Endodermal cell (in vitro differentiated cells): Measurements from ENCODE around the gene PLCG2. TPM values are rescaled to one million over a fixed set of nuclear protein-coding genes. Genes with fewer than 3 reads are reported as not detected.

Source experiments
- DNase-seq: peaks from one replicate; pipeline ENCODE4 v3.0.0-alpha.2; 2017
- H3K27ac ChIP-seq: 2 replicates; pipeline ENCODE4 v1.5.1; 2013; ENCODE audit warnings: mild to moderate bottlenecking, low read depth, low read length, moderate library complexity
- H3K27me3 ChIP-seq: 2 replicates; pipeline ENCODE4 v1.6.1; 2013; ENCODE audit warnings: mild to moderate bottlenecking, low read length, moderate library complexity; ENCODE audit not compliant: insufficient read depth, control insufficient read depth, poor library complexity, severe bottlenecking
- H3K36me3 ChIP-seq: 2 replicates; pipeline ENCODE4 v1.7.0; 2013; ENCODE audit warnings: mild to moderate bottlenecking, low read length, moderate library complexity; ENCODE audit not compliant: control insufficient read depth, insufficient read depth
- H3K4me1 ChIP-seq: one replicate; pipeline ENCODE4 v1.7.0; 2013; ENCODE audit warnings: low read length; ENCODE audit not compliant: control insufficient read depth, insufficient read depth
- H3K4me3 ChIP-seq: 2 replicates; pipeline ENCODE4 v1.5.1; 2013; ENCODE audit warnings: mild to moderate bottlenecking, low read length, moderate library complexity
- H3K9ac ChIP-seq: 2 replicates; pipeline ENCODE4 v1.6.1; 2013; ENCODE audit warnings: mild to moderate bottlenecking, low read length, moderate library complexity; ENCODE audit not compliant: poor library complexity, severe bottlenecking; ENCODE audit errors: extremely low read depth
- H3K9me3 ChIP-seq: 2 replicates; pipeline ENCODE4 v1.6.1; 2013; ENCODE audit warnings: mild to moderate bottlenecking, low read length, moderate library complexity; ENCODE audit not compliant: control insufficient read depth
- H3K27ac Mint-ChIP-seq: 2 replicates; pipeline ENCODE4 v1.8.0; 2020; ENCODE audit warnings: mixed read lengths
- H3K27me3 Mint-ChIP-seq: 2 replicates; pipeline ENCODE4 v1.8.0; 2021; ENCODE audit warnings: mild to moderate bottlenecking, mixed read lengths; ENCODE audit not compliant: insufficient read depth
- H3K36me3 Mint-ChIP-seq: 2 replicates; pipeline ENCODE4 v1.8.0; 2020; ENCODE audit warnings: low read depth, mixed read lengths
- H3K4me1 Mint-ChIP-seq: 2 replicates; pipeline ENCODE4 v1.8.0; 2020; ENCODE audit warnings: mixed read lengths
- H3K4me3 Mint-ChIP-seq: 2 replicates; pipeline ENCODE4 v1.8.0; 2020; ENCODE audit warnings: mild to moderate bottlenecking, moderate library complexity, mixed read lengths
- H3K9me3 Mint-ChIP-seq: 2 replicates; pipeline ENCODE4 v1.8.0; 2020; ENCODE audit warnings: mild to moderate bottlenecking, mixed read lengths
- CTCF ChIP-seq: fragments of 200-600 bp; sonication (generic); conservative IDR thresholded peaks from 2 replicates; pipeline ENCODE4 v1.5.0; 2021; ENCODE audit warnings: antibody characterized with exemption, mild to moderate bottlenecking
- WGBS, 2 experiments: methylation state at CpG; one replicate each; pipeline versions ENCODE4 v1.1.5 to v1.1.7; 2013; ENCODE audit warnings: missing lambda C conversion rate in 2 of 2, mixed read lengths in 1 of 2; ENCODE audit not compliant: insufficient coverage in 1 of 2, insufficient read length in 1 of 2; 5-methylcytosine and 5-hydroxymethylcytosine counted together
- long read RNA-seq, 4 experiments: library from polyadenylated mRNA in 2 of 4; library from RNA in 1 of 4; library from capped mRNA in 1 of 4; stranded (forward) in 3 of 4; unstranded in 1 of 4; transcript quantifications; one replicate each; pipeline ENCODE4 v2.0.0, GENCODE V29; 2020 to 2021; ENCODE audit warnings: inconsistent platforms in 1 of 4
- polyA plus RNA-seq, 2 experiments: library from polyadenylated mRNA; stranded (reverse); fragments of 50-300 nt; gene quantifications; one replicate each; pipeline ENCODE4 v1.2.3, GENCODE V29; 2013
- total RNA-seq, 2 donors: library from RNA; stranded (reverse); fragmentation: NEBNext Ultra II Directional in 1 of 2; extraction: Animal tissue kit (Norgen Biotek cat#: 25700) in 1 of 2; gene quantifications; 2 replicates in 1 of 2; 3 replicates in 1 of 2; pipeline ENCODE4 v1.2.1, GENCODE V29; 2021

PLCG2 gene
- total RNA-seq: 10 to 100 TPM; 34.7 to 48.4 TPM
- 3.7 TPM for polyA plus RNA-seq (2013, experiment 1 of 2)
- 3.9 TPM for polyA plus RNA-seq (2013, experiment 2 of 2)
- long read RNA-seq, experiment 1, full-length matches to known transcripts: 1 of 16 reads
- long read RNA-seq, experiment 1, partial matches to known transcripts: 9 of 16 reads
- long read RNA-seq, experiment 1, other reads (novel, unspliced or antisense): 6 of 16 reads
- long read RNA-seq, experiment 2, full-length matches to known transcripts: 67 of 116 reads
- long read RNA-seq, experiment 2, partial matches to known transcripts: 32 of 116 reads
- long read RNA-seq, experiment 2, other reads (novel, unspliced or antisense): 17 of 116 reads
- long read RNA-seq, experiment 3, full-length matches to known transcripts: 71 of 99 reads
- long read RNA-seq, experiment 3, partial matches to known transcripts: 17 of 99 reads
- long read RNA-seq, experiment 3, other reads (novel, unspliced or antisense): 11 of 99 reads
- long read RNA-seq, experiment 4, partial matches to known transcripts: 4 of 4 reads
- long read RNA-seq, experiment 4, other reads (novel, unspliced or antisense): 0 of 4 reads

- peaks cover 23% of the 10 kb centered on the region for H3K27me3 ChIP-seq
- no peak within 1 kb of the TSS for H3K27ac ChIP-seq
- no peaks in the 10 kb centered on the region for H3K36me3 Mint-ChIP-seq
- H3K27me3 Mint-ChIP-seq: peaks cover 57% of the 10 kb centered on the region
- DNase-seq: peak; percentile 91
- H3K4me1 Mint-ChIP-seq: peaks cover 33% of the 10 kb centered on the region
- peaks cover 6% of the 10 kb centered on the region for H3K4me1 ChIP-seq
- no peaks in the 10 kb centered on the region for H3K36me3 ChIP-seq
- H3K9ac ChIP-seq: peak within 1 kb of the TSS; percentile 11
- no peaks in the 10 kb centered on the region for H3K9me3 ChIP-seq
- WGBS, 2 experiments: 0 to 2% methylated on average over 41 to 78 of the region's 78 CpGs
- no peak for TF ChIP-seq CTCF
- H3K9me3 Mint-ChIP-seq: no peaks in the 10 kb centered on the region
- H3K4me3 Mint-ChIP-seq: peak within 1 kb of the TSS; percentile 77
- H3K27ac Mint-ChIP-seq: peak within 1 kb of the TSS; percentile 64
- H3K4me3 ChIP-seq: peak within 1 kb of the TSS; percentile 83
Observed at GRCh38 chr16:81778861-81779535, at the start of gene PLCG2. Gene PLCG2 (plus strand): TSS chr16:81779291. CDS start chr16:81785990, 6,699 bp downstream.

GRCh38 chr16:81729451-81729850 lies 49.6 kb upstream of the PLCG2 start:
- 85 to 87% methylated on average over 6 to 16 of the region's 16 CpGs for WGBS, 2 experiments
- Mint-ChIP-seq H3K27ac (peak overlapping the region; percentile 44), H3K4me1 (peaks cover 6% of the 10 kb centered on the region), H3K4me3 (peak overlapping the region; percentile 51), H3K27me3 (peaks cover 4% of the 10 kb centered on the region), H3K9me3 (no peaks in the 10 kb centered on the region), H3K36me3 (no peaks in the 10 kb centered on the region)
- Histone ChIP-seq H3K4me1 (peaks cover 3% of the 10 kb centered on the region), H3K9me3 (no peaks in the 10 kb centered on the region), H3K27me3 (no peaks in the 10 kb centered on the region), H3K4me3 (no peak overlapping the region), H3K36me3 (no peaks in the 10 kb centered on the region), H3K27ac (no peak overlapping the region), H3K9ac (no peak overlapping the region)
- peak; percentile 94 for DNase-seq
- peak; percentile 74 for TF ChIP-seq CTCF

- Histone ChIP-seq H3K36me3 (no peaks in the 10 kb centered on the region), H3K9ac (no peak overlapping the region), H3K27me3 (no peaks in the 10 kb centered on the region), H3K27ac (peak overlapping the region; percentile 55), H3K4me1 (peaks cover 3% of the 10 kb centered on the region), H3K9me3 (no peaks in the 10 kb centered on the region), H3K4me3 (peak overlapping the region; percentile 35)
- Mint-ChIP-seq H3K9me3 (no peaks in the 10 kb centered on the region), H3K27me3 (peaks cover 3% of the 10 kb centered on the region), H3K4me3 (peak overlapping the region; percentile 51), H3K27ac (peak overlapping the region; percentile 85), H3K4me1 (peaks cover 6% of the 10 kb centered on the region), H3K36me3 (no peaks in the 10 kb centered on the region)
- WGBS, 2 experiments: 20 to 27% methylated on average over 23 to 45 of the region's 47 CpGs
- DNase-seq: peak; percentile 100
- TF ChIP-seq CTCF: peak; percentile 93
Observed at GRCh38 chr16:81730090-81731051, 48.7 kb upstream of the PLCG2 start.
